ENCODE measurements around the gene CRYGD. TPM values are rescaled to one million over a fixed set of nuclear protein-coding genes. Genes with fewer than 3 reads are reported as not detected.
A peak's percentile ranks its signal among the peaks of the same experiment; 100 is the strongest.

Gene CRYGD
- total and polyA plus RNA-seq, 2 of the 13 experiments (the other 11 are each of a cell fraction or from before 2014, with no cell fraction given), result not detected

GRCh38 chr2:208134928-208135586, 10.7 kb upstream of the CRYGD start (continued):
- TF ChIP-seq, protein P1, sequence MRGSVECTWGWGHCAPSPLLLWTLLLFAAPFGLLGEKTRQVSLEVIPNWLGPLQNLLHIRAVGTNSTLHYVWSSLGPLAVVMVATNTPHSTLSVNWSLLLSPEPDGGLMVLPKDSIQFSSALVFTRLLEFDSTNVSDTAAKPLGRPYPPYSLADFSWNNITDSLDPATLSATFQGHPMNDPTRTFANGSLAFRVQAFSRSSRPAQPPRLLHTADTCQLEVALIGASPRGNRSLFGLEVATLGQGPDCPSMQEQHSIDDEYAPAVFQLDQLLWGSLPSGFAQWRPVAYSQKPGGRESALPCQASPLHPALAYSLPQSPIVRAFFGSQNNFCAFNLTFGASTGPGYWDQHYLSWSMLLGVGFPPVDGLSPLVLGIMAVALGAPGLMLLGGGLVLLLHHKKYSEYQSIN (CRISPR knock-in tag; IDR thresholded peaks at IDR 0.05; ENCODE audit: borderline replicate concordance), result no peak
- TF ChIP-seq, protein P2, sequence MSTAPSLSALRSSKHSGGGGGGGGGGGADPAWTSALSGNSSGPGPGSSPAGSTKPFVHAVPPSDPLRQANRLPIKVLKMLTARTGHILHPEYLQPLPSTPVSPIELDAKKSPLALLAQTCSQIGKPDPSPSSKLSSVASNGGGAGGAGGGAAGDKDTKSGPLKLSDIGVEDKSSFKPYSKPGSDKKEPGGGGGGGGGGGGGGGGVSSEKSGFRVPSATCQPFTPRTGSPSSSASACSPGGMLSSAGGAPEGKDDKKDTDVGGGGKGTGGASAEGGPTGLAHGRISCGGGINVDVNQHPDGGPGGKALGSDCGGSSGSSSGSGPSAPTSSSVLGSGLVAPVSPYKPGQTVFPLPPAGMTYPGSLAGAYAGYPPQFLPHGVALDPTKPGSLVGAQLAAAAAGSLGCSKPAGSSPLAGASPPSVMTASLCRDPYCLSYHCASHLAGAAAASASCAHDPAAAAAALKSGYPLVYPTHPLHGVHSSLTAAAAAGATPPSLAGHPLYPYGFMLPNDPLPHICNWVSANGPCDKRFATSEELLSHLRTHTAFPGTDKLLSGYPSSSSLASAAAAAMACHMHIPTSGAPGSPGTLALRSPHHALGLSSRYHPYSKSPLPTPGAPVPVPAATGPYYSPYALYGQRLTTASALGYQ (CRISPR knock-in tag; IDR thresholded peaks at IDR 0.05), result no peak
- TF ChIP-seq, protein P3, sequence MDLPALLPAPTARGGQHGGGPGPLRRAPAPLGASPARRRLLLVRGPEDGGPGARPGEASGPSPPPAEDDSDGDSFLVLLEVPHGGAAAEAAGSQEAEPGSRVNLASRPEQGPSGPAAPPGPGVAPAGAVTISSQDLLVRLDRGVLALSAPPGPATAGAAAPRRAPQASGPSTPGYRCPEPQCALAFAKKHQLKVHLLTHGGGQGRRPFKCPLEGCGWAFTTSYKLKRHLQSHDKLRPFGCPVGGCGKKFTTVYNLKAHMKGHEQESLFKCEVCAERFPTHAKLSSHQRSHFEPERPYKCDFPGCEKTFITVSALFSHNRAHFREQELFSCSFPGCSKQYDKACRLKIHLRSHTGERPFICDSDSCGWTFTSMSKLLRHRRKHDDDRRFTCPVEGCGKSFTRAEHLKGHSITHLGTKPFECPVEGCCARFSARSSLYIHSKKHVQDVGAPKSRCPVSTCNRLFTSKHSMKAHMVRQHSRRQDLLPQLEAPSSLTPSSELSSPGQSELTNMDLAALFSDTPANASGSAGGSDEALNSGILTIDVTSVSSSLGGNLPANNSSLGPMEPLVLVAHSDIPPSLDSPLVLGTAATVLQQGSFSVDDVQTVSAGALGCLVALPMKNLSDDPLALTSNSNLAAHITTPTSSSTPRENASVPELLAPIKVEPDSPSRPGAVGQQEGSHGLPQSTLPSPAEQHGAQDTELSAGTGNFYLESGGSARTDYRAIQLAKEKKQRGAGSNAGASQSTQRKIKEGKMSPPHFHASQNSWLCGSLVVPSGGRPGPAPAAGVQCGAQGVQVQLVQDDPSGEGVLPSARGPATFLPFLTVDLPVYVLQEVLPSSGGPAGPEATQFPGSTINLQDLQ (CRISPR knock-in tag; IDR thresholded peaks at IDR 0.05), result no peak
- TF ChIP-seq ZNF205 (CRISPR knock-in tag; IDR thresholded peaks at IDR 0.05), result no peak
- TF ChIP-seq, protein P4, sequence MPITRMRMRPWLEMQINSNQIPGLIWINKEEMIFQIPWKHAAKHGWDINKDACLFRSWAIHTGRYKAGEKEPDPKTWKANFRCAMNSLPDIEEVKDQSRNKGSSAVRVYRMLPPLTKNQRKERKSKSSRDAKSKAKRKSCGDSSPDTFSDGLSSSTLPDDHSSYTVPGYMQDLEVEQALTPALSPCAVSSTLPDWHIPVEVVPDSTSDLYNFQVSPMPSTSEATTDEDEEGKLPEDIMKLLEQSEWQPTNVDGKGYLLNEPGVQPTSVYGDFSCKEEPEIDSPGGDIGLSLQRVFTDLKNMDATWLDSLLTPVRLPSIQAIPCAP (CRISPR knock-in tag; IDR thresholded peaks at IDR 0.05; ENCODE audit: low read depth), result no peak
- TF ChIP-seq ZSCAN21 (CRISPR knock-in tag; IDR thresholded peaks at IDR 0.05; ENCODE audit: borderline replicate concordance), result no peak
- TF ChIP-seq ZNF720 (CRISPR knock-in tag; IDR thresholded peaks at IDR 0.05), result no peak
- no peak for TF ChIP-seq PRPF4 (IDR thresholded peaks at IDR 0.05; ENCODE audit: low read depth, low read length, poor library complexity, severe bottlenecking)
- no peak for TF ChIP-seq CBX5 (CRISPR knock-in tag; IDR thresholded peaks at IDR 0.05; ENCODE audit: borderline replicate concordance)
- TF ChIP-seq ZNF143 (CRISPR knock-in tag; IDR thresholded peaks at IDR 0.05), result no peak
- TF ChIP-seq ZNF20 (CRISPR knock-in tag; IDR thresholded peaks at IDR 0.05), result no peak
- TF ChIP-seq NR2F6 (IDR thresholded peaks at IDR 0.05), result no peak
- no peak for TF ChIP-seq NR2F6 (CRISPR knock-in tag; IDR thresholded peaks at IDR 0.05)
- TF ChIP-seq ZNF253 (CRISPR knock-in tag; IDR thresholded peaks at IDR 0.05; ENCODE audit: borderline replicate concordance), result no peak
- no peak for TF ChIP-seq ZNF234 (CRISPR knock-in tag; conservative IDR thresholded peaks at IDR 0.05)
- TF ChIP-seq ZSCAN12 (CRISPR knock-in tag; IDR thresholded peaks at IDR 0.05), result no peak
- TF ChIP-seq NR0B2 (CRISPR knock-in tag; IDR thresholded peaks at IDR 0.05), result 0 out of 2 replicates have a peak, but pooled peaks have one; percentile 34
- no peak for TF ChIP-seq BCL6 (CRISPR knock-in tag; IDR thresholded peaks at IDR 0.05)
- TF ChIP-seq SP1 (IDR thresholded peaks at IDR 0.05), result no peak
- TF ChIP-seq SP1 (CRISPR knock-in tag; IDR thresholded peaks at IDR 0.05), result no peak
- no peak for TF ChIP-seq PREB (CRISPR knock-in tag; IDR thresholded peaks at IDR 0.05)
- no peak for TF ChIP-seq ARNTL (CRISPR knock-in tag; IDR thresholded peaks at IDR 0.05)

Data from HepG2 (cell line).